SKM-1 (cell line): Measurements from ENCODE around the gene SOS2.
"Not testable (repeated sequence)": the region's sequence is repeated elsewhere in the genome, so short reads cannot be mapped to it uniquely, and the experiment has no call there.

ENCODE experiments used
- DNase-seq: peaks from one replicate; lab custom pipeline; 2025; ENCODE audit not compliant: unreplicated experiment; lab: John Stamatoyannopoulos, UW

Gene SOS2

DNA sequence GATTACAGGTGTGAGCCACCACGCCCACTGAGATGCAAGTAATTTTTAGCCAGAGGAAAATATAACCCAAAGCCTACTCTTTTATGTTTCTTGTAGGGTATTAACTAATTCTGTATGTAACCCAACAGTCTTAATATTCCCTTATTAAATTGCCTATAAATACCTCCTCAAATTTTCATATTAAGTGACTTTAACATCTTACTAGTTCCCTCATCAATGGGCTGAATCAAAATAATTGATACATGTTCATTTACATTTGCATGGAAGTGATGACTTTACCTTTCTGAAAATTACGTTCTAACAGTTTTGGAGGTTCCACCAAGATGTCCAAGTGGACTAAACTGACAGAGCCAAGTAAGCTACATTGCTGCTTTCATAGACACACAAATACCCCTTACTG is 3.1 kb downstream of the SOS2 start:
- no peak for DNase-seq

DNA sequence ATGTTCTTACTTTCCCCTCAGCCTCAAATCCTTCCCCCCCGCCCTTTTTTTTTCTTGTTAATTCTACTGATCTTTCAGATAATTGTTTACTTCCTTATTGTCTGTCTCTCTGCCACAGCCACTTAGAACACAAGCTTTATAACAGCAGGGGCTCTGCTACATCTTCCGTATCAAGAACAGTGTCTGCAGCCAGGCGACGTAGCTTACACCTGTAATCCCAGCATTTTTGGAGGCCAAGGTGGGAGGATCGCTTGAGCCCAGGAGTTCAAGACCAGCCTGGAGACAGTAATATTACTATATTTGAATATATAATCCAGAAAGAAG is 5.4 kb downstream of the SOS2 start:
- no peak for DNase-seq

DNA sequence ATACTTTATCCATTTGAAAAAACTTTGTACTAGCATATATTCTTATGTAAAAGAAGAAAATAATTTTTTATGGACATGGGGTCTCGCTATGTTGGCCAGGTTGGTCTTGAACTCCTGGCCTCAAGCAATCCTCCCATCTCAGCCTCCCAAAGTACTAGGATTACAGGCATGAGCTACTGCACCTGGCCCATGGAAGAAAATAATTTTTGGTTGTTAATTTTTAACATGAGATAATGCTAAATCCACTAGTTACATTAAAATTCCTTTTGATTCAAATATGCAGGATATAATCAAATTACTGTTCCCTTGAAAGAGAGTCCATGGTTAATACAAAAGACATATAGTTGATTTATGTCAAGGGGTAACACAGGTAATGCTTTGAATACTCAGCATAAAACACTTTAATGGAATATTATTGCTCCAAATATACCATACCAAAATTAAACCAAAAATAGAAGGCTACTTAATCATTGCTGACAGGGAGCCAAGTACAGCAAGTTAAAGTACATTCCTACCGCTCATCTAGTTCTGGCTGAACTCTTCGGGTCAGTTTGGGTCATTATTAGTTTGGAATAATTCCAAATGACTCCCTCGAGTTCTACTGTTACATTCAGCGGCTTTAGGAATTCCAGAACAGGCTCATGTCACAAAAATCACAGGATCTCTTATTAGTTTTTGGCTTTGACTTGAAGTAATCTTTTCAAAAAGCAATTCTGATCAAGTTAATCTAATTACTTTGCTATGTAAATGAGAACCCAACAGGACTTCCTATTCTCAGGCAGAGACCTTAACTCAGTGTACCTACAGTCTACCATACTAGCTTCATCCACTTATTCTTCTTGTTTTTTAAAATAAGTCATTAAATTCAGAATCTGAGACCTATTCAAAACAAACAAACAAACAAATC is 6.1 kb downstream of the SOS2 start:
- no peak for DNase-seq

DNA sequence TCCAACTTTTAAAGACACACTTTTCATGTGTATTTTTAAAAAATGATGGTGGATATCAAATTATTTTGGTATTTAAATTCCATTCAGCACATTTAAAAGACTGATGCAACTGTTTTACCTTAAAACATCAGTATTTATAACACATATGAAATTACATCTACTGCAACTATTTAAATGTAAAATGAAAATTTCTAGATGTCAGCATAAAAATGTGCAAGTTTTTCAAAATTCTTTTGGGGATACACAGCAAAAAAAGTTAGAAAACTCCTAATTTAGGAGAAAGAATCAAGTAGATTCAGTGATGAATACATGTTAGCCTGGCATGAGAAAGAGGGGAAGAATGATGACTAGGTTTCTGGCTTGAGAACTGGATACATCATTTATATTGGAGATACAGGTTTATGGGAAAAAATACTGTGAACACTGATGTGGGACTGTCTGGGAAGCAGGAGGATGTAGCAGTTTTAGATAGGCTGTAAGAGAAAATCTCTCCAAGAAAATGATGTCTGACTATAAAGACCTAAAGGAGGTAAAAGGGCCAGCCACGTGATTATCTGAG is 9.2 kb downstream of the SOS2 start:
- no peak for DNase-seq

DNA sequence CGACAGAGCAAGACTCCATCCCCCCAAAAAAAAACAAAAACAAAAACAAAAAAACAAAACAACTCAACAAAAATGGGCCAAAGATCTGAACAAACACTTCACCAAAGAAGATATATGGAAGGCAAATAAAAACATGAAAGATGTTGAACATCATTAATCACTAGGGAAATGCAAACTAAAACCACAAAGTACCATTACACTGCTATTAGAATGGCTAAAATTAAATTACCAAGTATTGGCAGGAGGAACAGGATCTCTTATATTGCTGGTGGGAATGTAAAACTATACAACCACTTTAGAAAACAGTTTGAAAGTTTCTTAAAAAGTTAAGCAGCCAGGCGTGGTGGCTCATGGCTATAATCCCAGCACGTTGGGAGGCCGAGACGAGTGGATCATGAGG is 12.9 kb downstream of the SOS2 start:
- DNase-seq: no peak

DNA sequence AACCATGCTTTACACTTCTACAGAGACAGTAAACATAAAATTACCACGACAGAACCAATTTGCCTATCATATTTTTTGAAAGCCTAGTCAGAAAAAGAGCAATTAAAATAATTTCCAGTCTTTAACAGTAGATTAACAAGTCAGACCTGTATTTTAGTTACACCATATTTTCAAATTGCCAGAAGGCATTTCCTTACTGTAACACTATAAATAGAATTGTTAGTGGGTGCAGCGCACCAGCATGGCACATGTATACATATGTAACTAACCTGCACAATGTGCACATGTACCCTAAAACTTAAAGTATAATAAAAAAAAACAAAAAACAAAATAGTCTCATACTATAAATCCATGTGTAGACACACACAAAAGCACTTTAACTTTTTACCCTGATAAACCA is 16.0 kb downstream of the SOS2 start:
- DNase-seq: no peak

DNA sequence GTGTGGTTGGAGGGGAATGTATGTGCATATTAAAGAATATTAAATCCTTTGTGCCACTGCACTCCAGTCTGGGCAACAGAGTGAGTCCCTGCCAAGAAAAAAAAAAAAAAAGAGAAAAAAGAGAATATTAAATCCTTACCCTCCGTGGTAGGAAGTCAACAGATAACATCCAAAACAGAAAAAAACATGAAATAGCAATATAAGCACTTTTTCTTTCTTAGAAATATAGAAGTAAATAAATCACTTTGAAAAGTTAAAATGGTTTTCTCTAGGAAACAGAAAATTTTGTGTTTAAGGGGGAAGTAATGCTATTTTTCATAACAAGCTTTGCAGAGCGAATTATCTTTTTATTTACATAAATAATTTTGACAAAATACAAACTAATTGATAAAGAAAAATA is 17.6 kb downstream of the SOS2 start:
- DNase-seq: no peak

DNA sequence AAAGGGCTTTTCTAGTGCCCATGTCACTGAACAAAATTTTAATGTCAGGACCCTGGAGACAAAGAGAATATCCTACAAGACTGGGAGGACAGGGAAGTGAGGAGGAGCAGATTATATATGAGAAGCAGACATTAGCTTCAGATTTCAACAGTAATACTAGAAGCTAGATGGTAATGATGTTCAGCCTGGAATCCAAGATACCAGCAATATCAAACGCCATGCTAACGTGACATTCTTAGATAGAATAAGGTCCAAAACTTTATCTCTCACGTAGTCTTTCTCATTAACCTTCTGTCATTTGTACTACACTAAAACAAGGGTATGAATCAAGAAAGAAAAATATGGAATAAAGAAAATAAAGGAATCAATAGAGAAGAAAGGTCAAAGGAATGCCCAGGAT is 18.7 kb downstream of the SOS2 start:
- DNase-seq: no peak

DNA sequence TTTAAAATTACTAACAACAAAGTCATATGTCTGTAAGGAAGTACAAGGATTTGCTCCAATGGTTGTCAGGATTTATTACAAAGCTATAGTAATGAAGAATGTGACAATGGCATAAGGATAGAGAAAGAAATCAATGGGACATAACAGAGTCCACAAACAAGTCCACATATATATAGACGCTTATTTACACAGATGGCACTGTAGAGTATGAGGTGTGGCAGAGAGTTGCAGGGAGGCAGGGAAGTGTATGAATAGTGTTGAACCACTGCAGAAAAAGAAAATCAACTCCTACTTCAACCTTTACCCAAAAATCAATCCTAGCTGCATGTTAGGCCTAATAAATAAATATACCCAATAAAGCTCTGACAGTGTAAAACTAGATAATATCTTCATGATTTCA is 21.3 kb downstream of the SOS2 start:
- no peak for DNase-seq

DNA sequence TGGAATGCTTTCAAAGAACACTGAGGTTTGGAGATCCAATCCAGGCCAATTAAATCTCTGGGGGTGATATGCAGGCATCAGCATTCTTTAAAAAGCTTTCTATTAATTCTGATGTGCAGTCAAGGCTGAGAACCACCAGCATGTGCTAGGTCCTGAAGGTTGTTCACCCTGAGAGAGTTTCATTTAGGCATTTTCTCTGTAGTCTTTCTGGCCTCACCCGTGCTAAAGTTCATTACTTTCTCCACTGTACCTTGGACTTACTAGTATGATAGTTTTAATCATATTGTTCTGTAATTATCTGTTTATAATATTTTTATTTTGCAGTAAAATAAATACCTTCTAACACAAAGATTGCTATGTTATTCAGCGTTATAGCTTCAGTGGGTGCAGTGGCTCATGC is 32.9 kb downstream of the SOS2 start:
- DNase-seq: no peak

DNA sequence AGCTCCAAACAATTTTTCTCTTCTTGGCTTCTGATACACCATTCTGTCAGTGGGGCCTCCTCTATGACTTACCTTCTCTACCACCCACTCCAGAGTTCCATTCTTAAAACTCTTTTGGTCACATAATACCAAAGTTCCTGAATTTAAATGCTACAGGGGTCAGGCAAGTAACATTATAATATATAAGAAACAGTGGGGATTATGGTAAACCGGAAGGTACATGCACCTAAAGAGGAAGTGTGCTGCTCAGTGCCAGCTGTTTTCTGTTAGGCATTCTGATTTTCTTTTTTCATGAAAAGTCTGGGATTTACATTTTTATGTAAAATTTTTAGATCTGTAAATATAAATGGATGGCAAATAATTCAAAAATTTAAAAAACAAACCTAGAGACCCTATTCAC is 39.9 kb downstream of the SOS2 start:
- DNase-seq: no peak

DNA sequence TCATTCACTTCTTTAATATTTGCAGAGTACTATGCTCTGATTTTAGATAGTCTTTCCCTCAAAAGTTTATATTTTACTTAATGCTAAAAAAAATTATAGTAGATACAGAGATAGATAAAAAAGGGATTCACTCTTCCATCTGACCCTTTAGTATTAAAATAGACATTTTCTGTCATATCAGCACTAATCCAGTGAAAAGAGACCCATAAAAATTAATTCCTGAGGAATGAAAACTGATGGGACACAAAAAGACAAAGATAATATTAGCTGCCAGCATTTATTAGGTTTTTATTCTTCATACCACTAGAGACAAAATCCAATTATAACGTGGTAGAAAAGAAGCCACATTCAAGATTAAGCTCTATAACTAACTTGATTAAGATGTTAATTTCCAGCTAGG is 45.3 kb downstream of the SOS2 start:
- DNase-seq: no peak

DNA sequence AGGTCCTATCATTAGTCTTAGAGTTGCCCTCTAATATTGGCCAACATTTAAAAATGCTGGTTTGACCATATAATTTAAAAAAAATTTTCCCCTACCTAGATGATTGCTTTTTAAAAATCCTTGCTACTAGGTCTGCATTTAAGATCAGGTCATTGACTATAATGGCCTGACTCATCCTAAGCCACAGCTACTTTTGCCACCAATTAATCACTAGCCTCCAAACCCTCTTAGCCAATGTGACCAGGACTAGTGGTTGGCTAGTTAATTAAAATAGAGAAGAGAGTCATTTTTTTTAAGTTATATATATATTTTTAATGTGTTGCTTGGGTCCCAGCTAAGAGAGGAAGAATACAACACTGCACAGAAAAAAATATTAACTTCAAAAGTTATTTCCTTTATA is 57.5 kb downstream of the SOS2 start:
- no peak for DNase-seq

DNA sequence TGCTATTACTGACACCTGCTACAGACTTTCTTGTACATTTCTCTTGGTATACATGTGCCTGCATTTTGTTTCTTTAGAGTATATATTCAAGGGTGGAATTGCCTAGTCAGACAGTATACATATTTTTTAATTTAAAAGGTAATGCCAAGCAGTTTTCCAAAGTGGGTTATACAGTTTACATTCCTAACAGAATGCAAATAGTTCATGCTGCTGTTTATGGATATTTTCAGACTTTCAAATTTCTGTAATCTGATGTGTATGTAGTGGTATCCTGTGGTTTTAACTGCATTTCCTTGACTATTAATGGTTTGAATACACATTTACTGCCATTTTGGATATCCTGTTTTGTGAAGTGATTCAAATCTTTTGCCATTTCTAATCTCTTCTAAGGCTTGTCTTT is 59.5 kb downstream of the SOS2 start:
- no peak for DNase-seq

DNA sequence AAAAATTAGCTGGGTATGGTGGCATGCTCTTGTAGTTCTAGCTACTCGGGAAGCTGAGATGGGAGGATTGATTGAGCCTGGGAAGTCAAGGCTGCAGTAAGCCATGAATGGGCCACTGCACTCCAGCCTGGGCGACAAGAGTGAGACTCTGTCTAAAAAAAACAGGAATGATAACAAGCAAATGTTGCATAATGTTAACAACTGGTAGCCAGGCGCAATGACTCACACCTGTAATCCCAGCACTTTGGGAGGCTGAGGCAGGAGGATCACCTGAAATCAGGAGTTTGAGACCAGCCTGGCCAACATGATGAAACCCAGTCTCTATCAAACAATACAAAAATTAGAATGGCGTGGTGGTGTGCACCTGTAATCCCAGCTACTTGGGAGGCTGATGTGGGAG is 64.0 kb downstream of the SOS2 start:
- not testable (repeated sequence) for DNase-seq

DNA sequence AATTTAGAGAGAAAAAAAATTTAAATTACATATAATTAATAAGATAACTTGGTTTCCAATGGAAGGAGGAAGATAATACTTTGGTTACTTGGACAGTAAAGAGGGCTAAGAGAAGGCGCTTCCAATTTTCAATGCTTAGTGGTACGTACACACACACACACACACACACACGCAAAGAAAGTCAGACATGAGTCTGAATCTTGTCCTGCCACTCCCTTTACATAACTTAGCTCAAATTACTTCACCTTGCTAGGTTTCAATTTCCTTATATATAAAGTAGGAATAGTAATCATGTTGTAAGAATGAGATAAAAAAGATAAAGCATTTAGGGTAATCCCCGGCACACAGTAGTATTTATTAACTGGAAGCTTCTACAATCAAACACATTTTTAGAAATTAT is 75.3 kb downstream of the SOS2 start:
- no peak for DNase-seq

DNA sequence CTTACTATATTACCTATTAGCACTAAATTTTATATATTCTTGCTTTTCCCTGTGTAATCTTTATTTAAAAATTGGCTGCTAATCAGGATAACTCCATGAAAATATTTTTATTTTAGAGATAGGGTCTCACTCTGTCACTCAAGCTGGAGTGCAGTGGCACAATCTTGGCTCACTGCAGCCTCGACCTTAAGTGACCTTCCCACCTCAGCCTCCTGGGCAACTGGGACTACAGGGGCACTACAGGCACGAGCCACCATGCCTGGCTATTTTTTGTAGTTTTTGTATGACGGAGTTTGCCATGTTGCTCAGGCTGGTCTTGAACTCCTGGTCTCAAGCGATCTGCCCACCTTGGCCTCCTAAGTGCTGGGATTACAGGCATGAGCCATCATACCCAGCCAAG is 82.6 kb downstream of the SOS2 start:
- no peak for DNase-seq

DNA sequence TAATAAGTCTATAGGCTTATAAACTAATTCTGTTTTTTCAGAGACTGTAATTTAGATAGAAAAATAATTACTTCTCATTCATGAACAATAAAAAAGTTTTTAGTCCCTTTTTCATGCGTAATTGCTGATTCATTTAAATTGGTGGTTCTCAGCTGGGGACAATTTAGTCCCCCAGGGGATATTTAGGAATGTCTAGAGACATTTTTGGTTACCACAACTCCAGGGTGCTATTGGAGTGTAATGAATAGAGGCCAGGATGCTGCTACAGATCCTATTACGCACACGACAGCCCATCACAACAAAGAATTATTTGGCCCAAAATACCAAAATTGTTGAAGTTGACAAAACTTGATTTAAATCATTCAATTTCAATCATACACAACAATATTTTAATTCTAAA is 92.2 kb downstream of the SOS2 start:
- no peak for DNase-seq

DNA sequence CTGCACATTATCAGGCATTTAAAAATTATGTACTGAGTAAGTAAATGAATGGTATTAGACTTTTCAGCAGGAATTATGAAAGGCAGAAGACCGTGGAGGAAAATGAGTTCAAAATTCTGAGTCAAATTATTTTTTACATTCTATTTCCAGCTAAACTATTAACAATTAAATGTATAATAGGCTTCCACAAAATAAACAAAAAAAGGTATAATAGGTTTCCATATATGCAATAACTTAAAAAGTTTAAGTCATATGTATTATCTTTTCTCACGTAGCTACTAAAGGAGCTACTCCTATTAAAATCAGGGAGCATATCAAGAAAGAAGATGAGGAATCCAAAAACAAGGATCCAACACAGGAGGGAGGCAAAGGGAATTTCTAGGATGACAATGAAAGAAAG is 103.6 kb downstream of the SOS2 start:
- DNase-seq: no peak

DNA sequence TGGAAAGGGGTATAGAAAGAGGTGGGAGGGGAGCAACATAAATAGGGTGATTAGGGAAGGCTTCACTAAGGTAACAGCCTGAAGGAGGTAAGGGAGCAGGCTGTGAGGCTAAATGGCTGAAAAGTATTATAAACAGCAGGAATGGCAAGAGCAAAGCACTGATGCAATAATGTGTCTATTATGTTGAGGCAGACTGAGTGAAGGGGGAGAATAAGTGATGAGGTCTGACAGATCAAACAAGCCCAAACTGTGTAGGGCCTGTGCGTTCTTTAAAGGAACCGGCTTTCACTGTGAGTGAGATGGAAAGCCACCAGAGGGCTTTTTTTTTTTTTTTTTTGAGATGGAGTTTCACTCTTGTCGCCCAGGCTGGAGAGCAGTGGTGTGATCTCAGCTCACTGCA is 108.3 kb downstream of the SOS2 start:
- DNase-seq: no peak

DNA sequence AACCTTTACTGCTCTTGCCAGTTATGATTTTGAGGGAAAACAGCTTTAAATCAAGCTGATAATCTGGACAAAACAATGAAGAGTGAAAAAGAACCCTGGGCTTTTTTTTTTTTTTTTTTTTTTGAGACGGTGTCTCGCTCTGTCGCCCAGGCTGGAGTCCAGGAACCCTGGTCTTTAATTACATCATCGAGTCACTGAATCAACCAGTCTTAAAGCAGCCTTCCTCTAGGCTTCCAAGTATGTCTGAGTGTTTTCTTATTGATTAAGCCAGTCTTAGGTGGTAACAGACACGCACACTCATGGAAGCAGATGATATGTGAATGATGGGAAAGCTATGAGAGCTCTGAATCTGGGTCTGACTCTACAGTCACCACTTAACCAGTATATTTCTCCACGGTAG is 109.1 kb downstream of the SOS2 start:
- no peak for DNase-seq

DNA sequence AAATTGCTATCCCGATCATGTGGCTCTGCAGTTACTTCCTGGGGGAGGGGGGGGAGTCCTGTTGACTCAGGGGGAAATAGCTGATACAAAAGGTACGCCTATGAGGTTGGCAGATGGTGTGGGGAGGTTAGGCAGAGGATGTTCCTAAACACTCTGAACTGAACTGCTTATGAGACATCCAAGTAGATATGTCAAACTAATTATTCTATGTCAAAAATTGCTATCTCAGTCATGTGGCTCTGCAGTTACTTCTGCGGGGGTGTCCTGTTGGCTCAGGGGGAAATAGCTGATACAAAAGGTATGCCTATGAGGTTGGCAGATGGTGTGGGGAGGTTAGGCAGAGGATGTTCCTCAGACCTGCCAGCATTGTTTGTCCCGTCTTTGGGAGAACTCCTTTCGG is 109.9 kb downstream of the SOS2 start:
- no peak for DNase-seq

DNA sequence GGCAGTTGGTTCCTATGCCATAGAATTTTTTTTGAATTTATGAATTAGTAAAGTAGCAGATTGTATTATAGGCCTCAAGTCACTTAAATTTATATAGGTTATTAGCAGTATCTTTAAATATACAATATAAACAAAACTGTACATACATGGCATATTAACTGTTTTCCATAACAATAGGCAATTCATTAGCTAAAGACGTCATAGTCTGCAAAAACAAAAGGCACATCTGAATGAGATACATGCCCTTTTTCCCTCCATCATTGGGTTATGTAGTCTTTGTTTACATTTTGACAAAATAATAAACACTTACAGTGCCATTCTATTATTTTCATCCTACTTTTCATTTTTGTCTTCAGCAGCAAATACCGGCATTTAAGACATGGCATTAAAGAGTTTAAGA is 113.9 kb downstream of the SOS2 start:
- no peak for DNase-seq
